Upper lobe of left lung (tissue), 6 donors: ENCODE data around the gene SH3BP5. TPM values are rescaled to one million over a fixed set of nuclear protein-coding genes. Genes with fewer than 3 reads are reported as not detected.

ENCODE experiments used
- ATAC-seq, 2 donors: fragments of 200-7000 bp; cut with Tn5 transposase; one replicate each; pipeline ENCODE4 v1.9.1; 2022; ENCODE audit warnings: mild to moderate bottlenecking in 2 of 2, moderate library complexity in 2 of 2; ENCODE audit not compliant: low FRiP score in 2 of 2
- DNase-seq, 2 donors: peaks; one replicate each; pipeline ENCODE4 v3.0.0-alpha.2; 2019 to 2020
- H3K27ac ChIP-seq, 4 donors: fragments of 200-600 bp; sonication (generic); one replicate each; pipeline ENCODE4 v1.5.1; 2016 to 2019
- H3K27me3 ChIP-seq, 4 donors: fragments of 200-600 bp; sonication (generic); one replicate each; pipeline ENCODE4 v1.5.1; 2017 to 2019
- H3K36me3 ChIP-seq, 4 donors: fragments of 200-600 bp; sonication (generic); one replicate each; pipeline ENCODE4 v1.5.1; 2016 to 2019
- H3K4me1 ChIP-seq, 4 donors: fragments of 200-600 bp; sonication (generic); one replicate each; pipeline ENCODE4 v1.5.1; 2018 to 2019
- H3K4me3 ChIP-seq, 4 donors: fragments of 200-600 bp; sonication (generic); one replicate each; pipeline ENCODE4 v1.5.1; 2017 to 2019; ENCODE audit warnings: mild to moderate bottlenecking in 2 of 4, moderate library complexity in 1 of 4
- H3K9me3 ChIP-seq, 4 donors: fragments of 200-600 bp; sonication (generic); one replicate each; pipeline ENCODE4 v1.5.1; 2018 to 2019
- CTCF ChIP-seq, 6 experiments: fragments of 450-650 bp in 4 of 6; fragments of 200-600 bp in 2 of 6; sonication (generic) in 2 of 6; IDR thresholded peaks; one replicate each; pipeline ENCODE4 v1.5.1; 2016 to 2019; ENCODE audit warnings: antibody characterized with exemption in 6 of 6
- EP300 ChIP-seq, 4 donors: sonication (generic); formaldehyde crosslinking; IDR thresholded peaks; one replicate each; pipeline ENCODE4 v1.5.1; 2017; ENCODE audit warnings: antibody characterized with exemption in 4 of 4, control low read depth in 2 of 4
- POLR2A ChIP-seq, 4 donors: fragments of 450-650 bp; IDR thresholded peaks; one replicate each; pipeline ENCODE4 v1.5.1; 2016 to 2017; ENCODE audit warnings: antibody characterized with exemption in 4 of 4, mild to moderate bottlenecking in 2 of 4
- POLR2AphosphoS5 ChIP-seq, 2 donors: sonication (generic); formaldehyde crosslinking; IDR thresholded peaks; one replicate each; pipeline ENCODE4 v1.5.1; 2017; ENCODE audit warnings: antibody characterized with exemption in 2 of 2
- WGBS, 2 donors: methylation state at CpG; one replicate each; pipeline ENCODE4 v1.1.5; 2017 to 2018; 5-methylcytosine and 5-hydroxymethylcytosine counted together
- total RNA-seq, 6 donors: library from RNA; depleted of rRNA in 4 of 6; stranded (reverse); fragments of >200 nt in 4 of 6; gene quantifications; one replicate each; pipeline versions ENCODE4 v1.1.0 to v1.2.1, GENCODE V29; 2016 to 2021
- donor health status: DM: no; HTN: no; CAD: no; lungs with moderate emphysema.
- donor health status: DM: no; HTN: yes; CAD: no; lungs with severe emphysema.

Gene SH3BP5
- total RNA-seq, 6 donors from 2014 or later: 83.8 to 150 (median 94.7) TPM

- Histone ChIP-seq H3K27me3 (no peaks in the 10 kb centered on the region), H3K4me1 (peaks cover 57 to 80% (median 75%) of the 10 kb centered on the region in 4 donors), H3K27ac (peak overlapping the region; percentile 58 to 89 (median 68)), H3K36me3 (peaks cover 0 to 14% (median 2%) of the 10 kb centered on the region in 4 donors), H3K9me3 (no peaks in the 10 kb centered on the region), H3K4me3 (no peak overlapping the region)
- TF ChIP-seq POLR2A (IDR thresholded peaks at IDR 0.05): peak in 1 of 4 donors; percentile 51
- peak; percentile 70 to 97 for TF ChIP-seq POLR2AphosphoS5 (IDR thresholded peaks at IDR 0.05)
- TF ChIP-seq EP300 (IDR thresholded peaks at IDR 0.05): peak; percentile 91 to 97 (median 95)
- no peak for TF ChIP-seq CTCF (IDR thresholded peaks at IDR 0.05)
- WGBS, 2 donors: 51 to 54% methylated on average over 13 of the region's 13 CpGs
- DNase-seq (peak in 1 of 2 donors; percentile 82), ATAC-seq (peak; percentile 77 to 93)
These were observed 44.6 kb downstream of the SH3BP5 start for GRCh38 chr3:15287565-15288330.

GRCh38 chr3:15286022-15286421, 46.4 kb downstream of the SH3BP5 start:
- no peak overlapping the region for H3K4me3 ChIP-seq
- ATAC-seq: no peak
- H3K9me3 ChIP-seq: no peaks in the 10 kb centered on the region
- H3K4me1 ChIP-seq: peaks cover 44 to 77% (median 64%) of the 10 kb centered on the region in 4 donors
- H3K27me3 ChIP-seq: no peaks in the 10 kb centered on the region
- peak in 1 of 2 donors; percentile 67 for DNase-seq
- H3K36me3 ChIP-seq: peaks cover 0 to 3% (median 1%) of the 10 kb centered on the region in 4 donors
- no peak for TF ChIP-seq EP300 (IDR thresholded peaks at IDR 0.05)
- TF ChIP-seq POLR2AphosphoS5 (IDR thresholded peaks at IDR 0.05): no peak
- H3K27ac ChIP-seq: peak overlapping the region in 3 of 4 donors; percentile 12 to 89 (median 43)
- WGBS, 2 donors: 63 to 90% methylated on average over 5 to 8 of the region's 8 CpGs

GRCh38 chr3:15284121-15284889, 48.1 kb downstream of the SH3BP5 start:
- Histone ChIP-seq H3K4me1 (peaks cover 33 to 78% (median 59%) of the 10 kb centered on the region in 4 donors), H3K9me3 (no peaks in the 10 kb centered on the region), H3K36me3 (peaks cover 0 to 3% (median 1%) of the 10 kb centered on the region in 4 donors), H3K27me3 (no peaks in the 10 kb centered on the region), H3K27ac (peak overlapping the region in 2 of 4 donors; percentile 34 to 51), H3K4me3 (no peak overlapping the region)
- DNase-seq (peak in 1 of 2 donors; percentile 67), ATAC-seq (no peak)
- WGBS, 2 donors: 59 to 63% methylated on average over 5 of the region's 5 CpGs
- no peak for TF ChIP-seq POLR2AphosphoS5 (IDR thresholded peaks at IDR 0.05)
- no peak for TF ChIP-seq CTCF (IDR thresholded peaks at IDR 0.05)
- TF ChIP-seq POLR2A (IDR thresholded peaks at IDR 0.05): no peak
- no peak for TF ChIP-seq EP300 (IDR thresholded peaks at IDR 0.05)

- no peaks in the 10 kb centered on the region for H3K9me3 ChIP-seq
- H3K4me3 ChIP-seq: no peak overlapping the region
- peaks cover 0 to 3% (median 1%) of the 10 kb centered on the region in 4 donors for H3K36me3 ChIP-seq
- no peaks in the 10 kb centered on the region for H3K27me3 ChIP-seq
- peak overlapping the region in 2 of 4 donors; percentile 34 to 51 for H3K27ac ChIP-seq
- DNase-seq (no peak), ATAC-seq (no peak)
- peaks cover 31 to 75% (median 54%) of the 10 kb centered on the region in 4 donors for H3K4me1 ChIP-seq
- TF ChIP-seq POLR2A (IDR thresholded peaks at IDR 0.05) (no peak), EP300 (IDR thresholded peaks at IDR 0.05) (no peak), POLR2AphosphoS5 (IDR thresholded peaks at IDR 0.05) (no peak), CTCF (IDR thresholded peaks at IDR 0.05) (no peak)
- WGBS, 2 donors: 73 to 100% methylated on average over 1 of the region's 1 CpG
These were observed 48.7 kb downstream of the SH3BP5 start for GRCh38 chr3:15283702-15284101.

GRCh38 chr3:15281817-15282216, 50.6 kb downstream of the SH3BP5 start:
- Histone ChIP-seq H3K4me1 (peaks cover 14 to 67% (median 39%) of the 10 kb centered on the region in 4 donors), H3K9me3 (no peaks in the 10 kb centered on the region), H3K36me3 (peaks cover 0 to 3% (median 1%) of the 10 kb centered on the region in 4 donors), H3K27ac (no peak overlapping the region), H3K27me3 (no peaks in the 10 kb centered on the region), H3K4me3 (no peak overlapping the region)
- 85 to 94% methylated on average over 9 of the region's 9 CpGs for WGBS, 2 donors
- DNase-seq (no peak), ATAC-seq (no peak)
- no peak for TF ChIP-seq POLR2AphosphoS5 (IDR thresholded peaks at IDR 0.05)
